ENCODE results near the gene C21orf58.

GRCh38 chr21:46254208-46254975, 69.3 kb downstream of the C21orf58 start:
- no peak for TF ChIP-seq POLR2A (IDR thresholded peaks at IDR 0.05)
- TF ChIP-seq, protein P1, sequence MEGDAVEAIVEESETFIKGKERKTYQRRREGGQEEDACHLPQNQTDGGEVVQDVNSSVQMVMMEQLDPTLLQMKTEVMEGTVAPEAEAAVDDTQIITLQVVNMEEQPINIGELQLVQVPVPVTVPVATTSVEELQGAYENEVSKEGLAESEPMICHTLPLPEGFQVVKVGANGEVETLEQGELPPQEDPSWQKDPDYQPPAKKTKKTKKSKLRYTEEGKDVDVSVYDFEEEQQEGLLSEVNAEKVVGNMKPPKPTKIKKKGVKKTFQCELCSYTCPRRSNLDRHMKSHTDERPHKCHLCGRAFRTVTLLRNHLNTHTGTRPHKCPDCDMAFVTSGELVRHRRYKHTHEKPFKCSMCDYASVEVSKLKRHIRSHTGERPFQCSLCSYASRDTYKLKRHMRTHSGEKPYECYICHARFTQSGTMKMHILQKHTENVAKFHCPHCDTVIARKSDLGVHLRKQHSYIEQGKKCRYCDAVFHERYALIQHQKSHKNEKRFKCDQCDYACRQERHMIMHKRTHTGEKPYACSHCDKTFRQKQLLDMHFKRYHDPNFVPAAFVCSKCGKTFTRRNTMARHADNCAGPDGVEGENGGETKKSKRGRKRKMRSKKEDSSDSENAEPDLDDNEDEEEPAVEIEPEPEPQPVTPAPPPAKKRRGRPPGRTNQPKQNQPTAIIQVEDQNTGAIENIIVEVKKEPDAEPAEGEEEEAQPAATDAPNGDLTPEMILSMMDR (IDR thresholded peaks at IDR 0.05), result no peak
- no peak for TF ChIP-seq POLR2AphosphoS5 (IDR thresholded peaks at IDR 0.05; ENCODE audit: insufficient read depth in 1 of 2, low read depth in 1 of 2)
